ENCODE measurements around the gene MINK1. TPM values are rescaled to one million over a fixed set of nuclear protein-coding genes. Genes with fewer than 3 reads are reported as not detected.

MINK1 gene
- total RNA-seq, 1 experiment from 2014 or later, result 105 TPM

DNA sequence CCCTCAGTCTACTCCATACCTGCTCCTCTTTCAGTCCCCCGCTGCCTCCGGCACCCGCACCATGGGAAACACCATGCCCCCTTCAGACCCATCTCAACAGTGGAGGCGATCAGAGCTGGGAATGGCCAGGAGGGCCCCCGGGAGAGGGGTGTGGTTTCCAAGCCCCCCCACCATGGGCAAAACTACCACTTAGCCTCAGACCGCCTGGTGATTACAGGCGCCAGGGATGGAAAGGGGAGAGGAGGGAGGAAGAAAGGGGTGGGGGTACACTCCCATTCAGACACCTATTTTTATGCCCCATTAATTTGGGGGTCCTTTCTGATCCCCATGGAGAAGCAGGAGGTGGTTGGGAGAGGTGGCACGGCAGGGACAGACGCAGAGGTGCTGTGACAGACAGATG, 30.9 kb upstream of the MINK1 start, which contains the start of gene C17orf114:
Gene C17orf114 (minus strand): TSS at position 101 of the 400 bp plus-strand sequence.
- H3K27ac Mint-ChIP-seq, result 0 out of 2 replicates have a peak within 1 kb of the TSS, but pooled peaks have one; percentile 48
- POLR2A ChIA-PET, result no interaction called here
- peaks cover 5% of the 10 kb centered on the region; the same call in 1 of the 2 replicates for H3K4me1 Mint-ChIP-seq
- H3K9me3 Mint-ChIP-seq, result no peaks in the 10 kb centered on the region
- H3K36me3 Mint-ChIP-seq, result peaks cover 15% of the 10 kb centered on the region
- CTCF ChIA-PET, result no interaction called here
- no peak within 1 kb of the TSS for H3K4me3 Mint-ChIP-seq
- no peak for TF ChIP-seq ZNF281 (CRISPR knock-in tag; IDR thresholded peaks at IDR 0.05)
- peaks cover 4% of the 10 kb centered on the region; the same call in 1 of the 2 replicates for H3K27me3 Mint-ChIP-seq (ENCODE audit: low read depth)
- ATAC-seq (no peak), DNase-seq (ENCODE audit: low spot score) (no peak)

GRCh38 chr17:4806456-4806776, 26.7 kb upstream of the MINK1 start:
- ChIA-PET CTCF (interaction anchor here (0.7 to 3.7 kb wide), 9 partner anchors 10 to 96 kb away, joined by 3 to 27 read pairs (median 5); partner anchors contain the start of genes ARRB2, GLTPD2, MED11 and PSMB6), POLR2A (interaction anchor here (1.6 kb wide), 1 partner anchor 16 kb away, joined by 12 read pairs; no protein-coding TSS in a partner anchor)

DNA sequence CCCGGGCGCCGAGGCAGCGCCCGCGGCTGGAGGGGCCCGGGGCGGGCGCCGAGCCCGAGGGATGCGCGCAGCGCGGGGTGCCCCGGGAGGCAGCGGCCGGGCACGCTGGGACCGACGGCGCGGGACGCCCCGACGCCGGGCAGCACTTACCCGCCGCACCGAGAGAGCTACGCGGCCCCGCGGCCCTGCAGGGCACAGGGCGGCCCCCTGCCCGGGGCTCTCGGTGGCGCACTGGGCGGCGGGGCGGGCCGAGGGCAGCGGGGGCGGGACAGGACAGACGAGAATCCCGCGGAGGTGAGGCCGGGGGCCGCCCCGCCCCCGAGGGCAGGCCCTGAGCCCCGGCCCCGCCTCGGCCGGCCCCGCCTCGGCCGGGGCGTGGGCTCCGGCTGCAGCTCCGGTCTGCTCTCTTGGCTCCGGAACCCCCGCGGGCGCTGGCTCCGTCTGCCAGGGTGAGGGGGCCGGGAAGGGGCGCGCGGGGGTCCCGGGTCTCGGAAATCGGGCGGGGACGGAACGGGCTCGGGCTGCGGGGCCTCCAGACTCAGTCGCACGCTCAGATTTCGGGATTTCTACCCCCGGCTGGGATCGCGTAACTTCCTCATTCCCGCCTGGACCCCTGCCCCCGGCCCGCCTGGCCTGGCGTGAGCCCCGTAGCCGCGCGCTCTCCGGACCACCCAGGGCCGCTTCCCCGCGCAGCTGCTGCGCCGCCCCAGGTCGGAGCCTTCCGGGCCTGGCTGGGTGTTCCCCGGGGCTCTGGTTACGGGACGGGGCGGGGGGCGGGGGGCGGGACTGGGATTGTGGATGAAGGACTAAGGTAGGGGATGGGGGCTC, 26.1 kb upstream of the MINK1 start, which contains the start of gene PLD2:
Gene PLD2 (plus strand): TSS at position 376 of the 828 bp plus-strand sequence. CDS start 621 bp downstream, outside the sequence.
- peak within 1 kb of the TSS; percentile 89 for H3K4me3 Mint-ChIP-seq
- H3K36me3 Mint-ChIP-seq, result peaks cover 17% of the 10 kb centered on the region
- H3K4me1 Mint-ChIP-seq, result peaks cover 10% of the 10 kb centered on the region
- DNase-seq (ENCODE audit: low spot score) (peak; percentile 85), ATAC-seq (peak; percentile 95)
- peaks cover 4% of the 10 kb centered on the region; the same call in 1 of the 2 replicates for H3K27me3 Mint-ChIP-seq (ENCODE audit: low read depth)
- no peaks in the 10 kb centered on the region for H3K9me3 Mint-ChIP-seq
- POLR2A ChIA-PET, result interaction anchor here (0.5 to 1.6 kb wide), 5 partner anchors 11 to 248 kb away, joined by 3 to 12 read pairs (median 3); partner anchors contain the start of gene PSMB6
- H3K27ac Mint-ChIP-seq, result peak within 1 kb of the TSS; percentile 36; the same call in 1 of the 2 replicates
- CTCF ChIA-PET, result interaction anchor here (0.6 to 3.7 kb wide), 12 partner anchors 11 to 500 kb away, joined by 3 to 27 read pairs (median 4); partner anchors contain the start of genes ARRB2, GLTPD2, MED11 and PSMB6
- TF ChIP-seq SOX15 (CRISPR knock-in tag; IDR thresholded peaks at IDR 0.05), result no peak
- no peak for TF ChIP-seq IRF2 (CRISPR knock-in tag; IDR thresholded peaks at IDR 0.05; ENCODE audit: borderline replicate concordance, low read depth)
- peak; percentile 60; the same call in 1 of the 2 replicates for TF ChIP-seq KAT7 (CRISPR knock-in tag; IDR thresholded peaks at IDR 0.05; ENCODE audit: borderline replicate concordance)
- no peak for TF ChIP-seq PREB (CRISPR knock-in tag; IDR thresholded peaks at IDR 0.05; ENCODE audit: borderline replicate concordance)
- TF ChIP-seq, protein P1, sequence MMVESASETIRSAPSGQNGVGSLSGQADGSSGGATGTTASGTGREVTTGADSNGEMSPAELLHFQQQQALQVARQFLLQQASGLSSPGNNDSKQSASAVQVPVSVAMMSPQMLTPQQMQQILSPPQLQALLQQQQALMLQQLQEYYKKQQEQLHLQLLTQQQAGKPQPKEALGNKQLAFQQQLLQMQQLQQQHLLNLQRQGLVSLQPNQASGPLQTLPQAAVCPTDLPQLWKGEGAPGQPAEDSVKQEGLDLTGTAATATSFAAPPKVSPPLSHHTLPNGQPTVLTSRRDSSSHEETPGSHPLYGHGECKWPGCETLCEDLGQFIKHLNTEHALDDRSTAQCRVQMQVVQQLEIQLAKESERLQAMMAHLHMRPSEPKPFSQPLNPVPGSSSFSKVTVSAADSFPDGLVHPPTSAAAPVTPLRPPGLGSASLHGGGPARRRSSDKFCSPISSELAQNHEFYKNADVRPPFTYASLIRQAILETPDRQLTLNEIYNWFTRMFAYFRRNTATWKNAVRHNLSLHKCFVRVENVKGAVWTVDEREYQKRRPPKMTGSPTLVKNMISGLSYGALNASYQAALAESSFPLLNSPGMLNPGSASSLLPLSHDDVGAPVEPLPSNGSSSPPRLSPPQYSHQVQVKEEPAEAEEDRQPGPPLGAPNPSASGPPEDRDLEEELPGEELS (CRISPR knock-in tag; IDR thresholded peaks at IDR 0.05), result 0 out of 2 replicates have a peak, but pooled peaks have one; percentile 42
- TF ChIP-seq ZNF281 (CRISPR knock-in tag; IDR thresholded peaks at IDR 0.05), result no peak
- peak; percentile 50; the same call in 1 of the 2 replicates for TF ChIP-seq SP1 (CRISPR knock-in tag; conservative IDR thresholded peaks at IDR 0.05)
- TF ChIP-seq ZNF263 (CRISPR knock-in tag; IDR thresholded peaks at IDR 0.05; ENCODE audit: low read depth), result 0 out of 2 replicates have a peak, but pooled peaks have one; percentile 3
- TF ChIP-seq, protein P2, sequence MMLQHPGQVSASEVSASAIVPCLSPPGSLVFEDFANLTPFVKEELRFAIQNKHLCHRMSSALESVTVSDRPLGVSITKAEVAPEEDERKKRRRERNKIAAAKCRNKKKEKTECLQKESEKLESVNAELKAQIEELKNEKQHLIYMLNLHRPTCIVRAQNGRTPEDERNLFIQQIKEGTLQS (CRISPR knock-in tag; conservative IDR thresholded peaks at IDR 0.05), result no peak
- no peak for TF ChIP-seq HMGA2 (CRISPR knock-in tag; IDR thresholded peaks at IDR 0.05)
- no peak for TF ChIP-seq ELF4 (CRISPR knock-in tag; IDR thresholded peaks at IDR 0.05; ENCODE audit: low read depth)
- no peak for TF ChIP-seq FOXJ3 (CRISPR knock-in tag; IDR thresholded peaks at IDR 0.05; ENCODE audit: borderline replicate concordance)
- TF ChIP-seq E2F5 (CRISPR knock-in tag; IDR thresholded peaks at IDR 0.05), result no peak

More at GRCh38 chr17:4806456-4806776, 26.7 kb upstream of the MINK1 start:
- peak overlapping the region; percentile 71 for H3K4me3 Mint-ChIP-seq
- peaks cover 4% of the 10 kb centered on the region; the same call in 1 of the 2 replicates for H3K27me3 Mint-ChIP-seq (ENCODE audit: low read depth)
- ATAC-seq (peak; percentile 13; the same call in 1 of the 2 replicates), DNase-seq (ENCODE audit: low spot score) (peak; percentile 28)
- peaks cover 15% of the 10 kb centered on the region for H3K36me3 Mint-ChIP-seq
- H3K4me1 Mint-ChIP-seq, result peaks cover 10% of the 10 kb centered on the region
- no peak overlapping the region for H3K27ac Mint-ChIP-seq
- no peaks in the 10 kb centered on the region for H3K9me3 Mint-ChIP-seq
- no peak for TF ChIP-seq E2F1 (CRISPR knock-in tag; IDR thresholded peaks at IDR 0.05)
- TF ChIP-seq ZNF423 (CRISPR knock-in tag; IDR thresholded peaks at IDR 0.05), result 0 out of 2 replicates have a peak, but pooled peaks have one; percentile 50
- no peak for TF ChIP-seq RELA (CRISPR knock-in tag; IDR thresholded peaks at IDR 0.05; ENCODE audit: borderline replicate concordance)

Data from WTC11 (cell line).